ENCODE measurements around the gene RHBDD1.

Gene RHBDD1

GRCh38 chr2:226845386-226846116 lies 9.7 kb downstream of the RHBDD1 start:
- DNase-seq (ENCODE audit: low read depth), result no peak

GRCh38 chr2:226847090-226847489 lies 11.2 kb downstream of the RHBDD1 start:
- DNase-seq (ENCODE audit: low read depth), result no peak

DNA sequence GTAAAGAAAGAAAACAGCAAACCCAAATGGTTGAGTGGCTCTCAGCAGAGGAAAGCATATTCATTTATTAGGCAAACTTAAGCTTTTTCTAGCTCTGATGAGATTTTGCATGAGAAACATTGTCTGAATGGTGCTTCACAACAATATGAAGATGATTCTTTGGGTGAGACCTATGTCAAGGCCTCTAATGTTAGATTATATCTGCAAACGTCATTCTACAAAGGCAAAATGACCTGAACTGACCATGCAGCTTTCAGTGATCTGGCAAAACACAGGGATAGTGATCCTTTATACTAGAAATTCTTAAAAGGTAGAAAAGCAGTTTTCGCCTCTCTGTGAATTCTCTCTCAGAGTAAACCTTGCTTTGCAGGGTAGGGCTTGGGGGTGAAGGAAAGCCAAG lies 11.7 kb downstream of the RHBDD1 start:
- no peak for DNase-seq (ENCODE audit: low read depth)

DNA sequence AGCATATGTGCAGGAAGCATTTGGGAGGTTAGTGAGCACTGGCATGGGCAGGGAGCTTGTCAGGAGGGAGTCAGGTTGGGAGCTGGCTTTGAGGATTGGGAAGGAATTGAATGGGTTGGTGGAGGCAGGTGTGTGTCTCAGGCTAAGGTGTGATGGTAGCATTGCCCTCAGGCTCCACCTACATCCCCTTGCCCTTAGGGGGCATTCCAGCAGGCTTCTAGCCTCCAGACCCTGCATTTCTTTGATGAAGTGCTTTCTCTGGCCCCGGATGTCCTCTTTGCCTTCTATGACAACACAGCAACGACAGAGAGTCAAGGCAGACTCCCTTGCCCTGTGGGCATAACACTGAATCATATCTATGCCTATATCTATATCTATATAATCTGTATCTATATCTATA lies 13.5 kb downstream of the RHBDD1 start:
- DNase-seq (ENCODE audit: low read depth), result no peak

DNA sequence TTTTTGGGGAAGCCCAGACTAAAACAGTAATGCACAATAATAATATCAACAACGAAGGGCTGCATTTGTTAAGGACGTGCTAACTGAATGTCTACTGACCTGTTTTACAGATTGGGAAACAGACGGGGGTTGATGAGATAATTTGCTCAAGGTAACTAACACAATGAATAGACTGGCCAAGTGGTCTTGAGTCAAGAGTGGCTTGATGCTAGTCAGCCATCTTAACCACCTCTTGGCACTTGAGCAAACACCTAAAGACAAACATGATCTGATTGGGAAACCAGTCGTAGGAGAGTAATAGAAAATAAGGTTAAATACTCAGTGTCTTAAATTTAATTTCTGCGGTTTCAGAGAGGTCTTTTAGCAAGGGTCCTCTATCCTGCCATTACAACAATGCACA lies 14.2 kb downstream of the RHBDD1 start:
- no peak for DNase-seq (ENCODE audit: low read depth)

- DNase-seq (ENCODE audit: low read depth), result no peak
Measured at GRCh38 chr2:226855787-226856186, 19.9 kb downstream of the RHBDD1 start.

DNA sequence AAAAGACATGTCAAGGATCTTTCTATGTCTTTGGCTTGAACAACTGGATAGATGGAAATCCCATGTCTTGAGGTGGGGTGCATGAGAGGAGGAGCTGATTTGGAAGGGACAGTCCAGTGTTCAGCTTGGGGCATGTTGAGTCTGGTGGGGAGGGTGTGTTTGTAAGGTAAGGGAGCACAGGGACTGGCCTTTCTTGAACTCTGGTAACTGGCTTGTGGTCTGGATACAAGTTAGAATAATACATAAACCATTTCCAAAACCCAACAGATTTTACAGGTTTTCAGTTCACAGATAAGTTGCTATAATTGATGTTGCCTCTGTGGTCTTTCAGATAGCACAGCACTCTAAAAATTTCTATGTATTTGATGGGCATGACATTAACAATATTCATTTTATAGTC lies 24.2 kb downstream of the RHBDD1 start:
- DNase-seq (ENCODE audit: low read depth), result no peak

GRCh38 chr2:226862623-226863022 lies 26.8 kb downstream of the RHBDD1 start:
- DNase-seq (ENCODE audit: low read depth), result no peak

- DNase-seq (ENCODE audit: low read depth), result no peak
Measured at GRCh38 chr2:226865273-226865672, 29.4 kb downstream of the RHBDD1 start.

DNA sequence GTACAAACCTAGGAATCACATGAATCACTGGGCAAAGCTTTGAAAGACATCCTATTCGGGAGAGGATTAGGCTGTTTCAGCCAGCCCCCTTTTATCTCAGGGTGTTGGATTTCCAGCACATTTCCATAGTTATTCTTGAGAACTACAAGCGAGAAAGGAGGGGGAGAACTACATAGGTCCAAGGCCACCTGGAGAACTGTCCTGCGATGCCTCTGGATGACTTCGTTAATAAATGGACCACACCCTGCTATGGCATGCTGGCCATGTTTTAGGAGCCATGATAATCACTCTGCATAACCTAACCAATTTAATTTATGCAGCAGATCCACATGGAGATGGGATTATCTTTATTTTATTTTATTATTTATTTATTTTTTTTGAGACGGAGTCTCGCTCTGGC lies 29.9 kb downstream of the RHBDD1 start:
- DNase-seq (ENCODE audit: low read depth), result no peak

GRCh38 chr2:226868331-226869162 lies 32.7 kb downstream of the RHBDD1 start:
- DNase-seq (ENCODE audit: low read depth), result no peak

DNA sequence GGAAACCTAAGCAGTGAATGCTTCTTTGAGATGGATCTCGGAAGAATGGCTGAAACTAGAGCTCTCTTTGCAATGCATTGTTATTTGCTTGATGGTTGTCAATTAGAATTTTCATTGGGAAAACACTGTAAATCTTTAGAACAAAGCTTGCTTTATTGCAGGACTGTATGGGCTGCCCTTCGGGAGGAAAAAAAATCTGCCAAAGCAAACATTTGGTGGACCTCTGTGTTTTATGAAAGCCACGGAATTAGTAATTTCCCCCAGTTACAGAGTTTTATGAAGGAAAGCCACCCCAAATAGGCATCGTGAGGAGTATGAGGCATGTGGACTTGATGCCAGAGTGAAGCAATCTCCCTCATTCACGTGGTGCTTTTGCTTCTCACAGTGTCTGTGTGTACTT lies 33.5 kb downstream of the RHBDD1 start:
- no peak for DNase-seq (ENCODE audit: low read depth)

GRCh38 chr2:226873051-226873620 lies 37.3 kb downstream of the RHBDD1 start:
- no peak for DNase-seq (ENCODE audit: low read depth)

DNA sequence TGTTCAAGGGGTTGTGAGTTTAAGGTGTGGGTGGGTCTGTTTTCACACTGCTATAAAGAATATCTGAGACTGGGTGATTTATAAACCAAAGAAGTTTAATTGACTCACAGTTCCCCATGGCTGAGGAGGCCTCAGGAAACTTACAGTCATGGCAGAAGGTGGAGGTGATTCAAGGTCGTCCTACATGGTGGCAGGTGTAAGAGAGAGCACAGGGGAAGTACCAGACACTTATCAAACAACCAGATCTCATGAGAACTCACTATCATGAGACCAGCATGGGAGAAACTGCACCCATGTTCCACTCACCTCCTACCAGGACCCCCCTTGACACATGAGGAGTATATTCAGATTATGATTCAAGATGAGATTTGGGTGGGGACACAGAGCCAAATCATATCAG lies 38.0 kb downstream of the RHBDD1 start:
- no peak for DNase-seq (ENCODE audit: low read depth)

GRCh38 chr2:226874749-226875148 lies 38.9 kb downstream of the RHBDD1 start:
- DNase-seq (ENCODE audit: low read depth), result no peak

- DNase-seq (ENCODE audit: low read depth), result no peak
Measured at GRCh38 chr2:226875438-226876225, 39.8 kb downstream of the RHBDD1 start.

DNA sequence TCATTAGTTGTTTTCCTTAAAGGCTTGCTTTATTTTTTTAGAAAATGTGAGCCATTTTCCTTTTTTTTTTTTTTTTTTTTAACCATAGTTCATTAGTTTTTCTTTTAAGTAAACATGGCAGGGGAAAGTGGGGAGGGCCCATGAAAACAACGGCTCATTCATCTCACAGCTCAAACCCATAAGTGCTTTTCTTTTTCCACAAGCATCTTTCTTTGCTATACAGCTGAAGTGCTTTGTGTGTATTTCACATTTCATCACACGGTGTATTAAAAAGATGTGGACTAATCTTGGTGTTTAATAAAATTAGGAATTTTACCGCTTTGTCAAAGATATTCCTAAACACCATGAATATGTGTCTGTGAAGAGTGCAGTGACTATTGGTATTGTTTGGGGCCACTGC lies 41.6 kb downstream of the RHBDD1 start:
- DNase-seq (ENCODE audit: low read depth), result no peak

DNA sequence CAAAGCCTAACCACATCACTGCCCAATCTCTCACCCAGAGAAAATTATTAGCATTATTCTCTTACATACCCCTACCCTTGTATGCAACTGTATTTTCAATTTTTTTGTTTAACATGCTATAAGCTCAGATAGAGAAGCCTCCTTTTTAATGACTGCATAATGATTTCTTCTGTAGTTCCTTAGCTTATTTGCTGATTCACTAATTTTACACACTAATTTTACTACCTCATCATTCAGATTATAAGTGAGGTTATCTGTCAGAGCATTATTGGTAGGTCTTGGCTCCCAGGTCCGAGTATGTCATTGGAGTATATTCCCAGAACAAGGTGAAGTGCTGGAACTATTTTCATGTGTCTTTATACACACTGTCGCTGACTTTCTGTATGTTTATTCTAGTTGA lies 45.4 kb downstream of the RHBDD1 start:
- DNase-seq (ENCODE audit: low read depth), result no peak

DNA sequence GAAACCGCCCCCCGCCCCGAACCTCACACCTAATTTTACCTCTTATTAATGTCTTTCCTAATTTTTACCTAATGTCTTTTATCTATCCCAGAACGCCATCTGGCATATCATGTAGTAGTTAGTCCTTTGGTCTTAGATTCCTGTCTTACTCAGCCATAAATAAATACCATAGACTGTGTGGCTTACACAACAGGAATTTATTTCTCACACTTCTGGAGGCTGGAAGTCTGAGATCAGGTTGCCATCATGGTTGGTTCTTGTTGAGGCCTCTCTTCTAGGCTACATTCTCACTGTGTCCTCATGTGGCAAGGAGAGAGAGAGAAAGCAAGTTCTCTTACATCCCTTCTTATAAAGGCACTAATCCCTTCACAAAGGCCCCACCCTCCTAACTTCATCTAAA lies 46.8 kb downstream of the RHBDD1 start:
- no peak for DNase-seq (ENCODE audit: low read depth)

- DNase-seq (ENCODE audit: low read depth), result no peak
Measured at GRCh38 chr2:226883296-226883795, 47.5 kb downstream of the RHBDD1 start.

DNA sequence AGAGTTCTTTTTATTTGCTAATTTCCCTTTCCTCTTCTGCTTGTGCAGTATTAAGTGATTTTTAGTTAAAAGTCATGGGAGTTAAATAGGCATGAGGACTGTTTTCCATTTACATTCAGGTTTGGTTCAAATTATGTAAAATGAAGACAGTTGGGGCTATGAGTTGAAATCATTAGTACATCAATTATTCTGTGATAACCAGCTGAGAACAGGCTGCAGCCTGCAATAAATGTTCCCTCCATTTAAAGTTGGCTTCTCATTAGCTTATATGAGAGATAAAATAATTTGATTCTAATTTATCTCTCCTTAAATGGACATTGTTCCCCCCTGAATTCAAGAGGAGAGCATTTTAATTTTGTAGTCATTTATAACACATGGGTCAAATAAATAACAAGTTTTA lies 48.3 kb downstream of the RHBDD1 start:
- no peak for DNase-seq (ENCODE audit: low read depth)

DNA sequence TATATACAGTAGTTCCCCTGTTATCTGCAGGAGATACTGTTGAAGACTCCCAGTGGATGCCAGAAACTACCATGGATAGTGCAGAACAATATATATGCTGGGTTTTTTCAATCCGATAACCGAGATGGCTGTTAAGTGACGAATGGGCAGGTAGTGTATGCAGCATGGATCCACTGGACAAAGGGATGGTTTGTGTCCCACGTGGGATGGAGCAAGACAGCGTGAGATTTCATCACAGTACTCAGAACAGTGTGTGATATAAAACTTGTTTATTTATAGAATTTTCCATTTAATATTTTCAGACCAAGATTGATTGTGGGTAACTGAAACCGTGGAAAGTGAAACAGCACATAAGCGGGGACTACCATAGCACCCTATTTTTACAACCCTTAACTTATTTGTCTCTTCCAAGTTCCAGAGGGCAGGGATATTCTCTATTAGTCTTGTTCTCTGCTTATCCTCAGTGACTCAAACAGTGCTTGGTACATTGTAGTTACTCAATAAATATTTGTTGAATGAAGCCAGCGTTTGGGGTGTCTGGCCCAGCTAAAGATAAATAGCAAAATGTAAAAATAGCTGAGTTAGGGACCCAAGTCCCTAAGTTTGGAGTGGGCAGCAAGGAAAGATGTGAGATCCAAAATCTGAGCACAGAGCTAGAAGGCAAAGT lies 50.0 kb downstream of the RHBDD1 start:
- DNase-seq (ENCODE audit: low read depth), result no peak
